ENCODE data around the gene CPTP. TPM values are rescaled to one million over a fixed set of nuclear protein-coding genes. Genes with fewer than 3 reads are reported as not detected.

CPTP gene
- total and polyA plus RNA-seq, 8 donors = 10.6 to 25.2 (median 15.0) TPM

DNA sequence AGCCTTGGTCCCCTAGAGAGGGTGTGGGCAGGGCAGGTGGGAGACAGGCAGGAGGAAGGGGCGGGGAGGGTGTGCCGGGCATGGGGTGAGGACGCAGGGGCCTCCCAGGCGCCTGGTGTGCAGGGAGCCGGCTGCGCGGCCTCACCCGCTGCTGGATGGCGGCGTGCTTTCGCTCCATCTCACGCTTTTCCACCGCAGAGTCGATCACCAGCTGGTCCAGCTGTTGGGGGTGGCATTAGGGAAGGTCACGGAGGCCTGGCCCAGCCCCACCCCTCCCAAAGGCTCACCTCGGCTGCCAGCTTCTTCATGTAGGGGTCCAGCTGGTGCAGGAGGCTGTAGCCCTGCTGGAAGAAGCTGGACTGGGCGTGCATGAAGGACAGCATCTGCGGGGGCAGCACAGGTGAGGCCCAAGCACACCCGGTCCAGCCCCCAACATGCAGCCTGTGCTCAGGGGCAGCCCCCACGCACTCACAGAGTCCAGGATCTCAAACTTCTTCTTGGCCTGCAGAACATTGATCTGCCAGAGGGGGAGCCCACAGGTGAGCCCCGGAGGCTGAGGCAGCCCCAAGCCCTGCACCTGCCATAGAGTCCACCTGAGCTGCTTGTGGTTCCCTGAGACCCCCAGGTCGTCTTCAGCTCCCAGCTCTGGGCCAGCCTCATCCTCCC lies 24.8 kb upstream of the CPTP start:
- intact Hi-C loops (cut with DNase I) = loop anchor here in 1 of 2 donors (10.0 kb wide), 1 partner anchor 175 kb away; no protein-coding TSS in a partner anchor
- TF ChIP-seq, protein P1, sequence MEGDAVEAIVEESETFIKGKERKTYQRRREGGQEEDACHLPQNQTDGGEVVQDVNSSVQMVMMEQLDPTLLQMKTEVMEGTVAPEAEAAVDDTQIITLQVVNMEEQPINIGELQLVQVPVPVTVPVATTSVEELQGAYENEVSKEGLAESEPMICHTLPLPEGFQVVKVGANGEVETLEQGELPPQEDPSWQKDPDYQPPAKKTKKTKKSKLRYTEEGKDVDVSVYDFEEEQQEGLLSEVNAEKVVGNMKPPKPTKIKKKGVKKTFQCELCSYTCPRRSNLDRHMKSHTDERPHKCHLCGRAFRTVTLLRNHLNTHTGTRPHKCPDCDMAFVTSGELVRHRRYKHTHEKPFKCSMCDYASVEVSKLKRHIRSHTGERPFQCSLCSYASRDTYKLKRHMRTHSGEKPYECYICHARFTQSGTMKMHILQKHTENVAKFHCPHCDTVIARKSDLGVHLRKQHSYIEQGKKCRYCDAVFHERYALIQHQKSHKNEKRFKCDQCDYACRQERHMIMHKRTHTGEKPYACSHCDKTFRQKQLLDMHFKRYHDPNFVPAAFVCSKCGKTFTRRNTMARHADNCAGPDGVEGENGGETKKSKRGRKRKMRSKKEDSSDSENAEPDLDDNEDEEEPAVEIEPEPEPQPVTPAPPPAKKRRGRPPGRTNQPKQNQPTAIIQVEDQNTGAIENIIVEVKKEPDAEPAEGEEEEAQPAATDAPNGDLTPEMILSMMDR (IDR thresholded peaks at IDR 0.05) = no peak
- no peak overlapping the region for H3K27ac ChIP-seq
- no peak overlapping the region for H3K4me3 ChIP-seq
- DNase-seq = no peak
- no peaks in the 10 kb centered on the region for H3K27me3 ChIP-seq
- H3K36me3 ChIP-seq = peaks cover 0 to 35% of the 10 kb centered on the region in 2 donors
- H3K4me1 ChIP-seq = peaks cover 7 to 11% of the 10 kb centered on the region in 2 donors
- H3K9me3 ChIP-seq = no peaks in the 10 kb centered on the region
- ATAC-seq = no peak

GRCh38 chr1:1300352-1300739 lies 24.3 kb upstream of the CPTP start:
- intact Hi-C loops (cut with DNase I) = no loop called here
- H3K27me3 ChIP-seq = no peaks in the 10 kb centered on the region
- peaks cover 0 to 30% of the 10 kb centered on the region in 2 donors for H3K36me3 ChIP-seq
- DNase-seq = no peak
- H3K9me3 ChIP-seq = no peaks in the 10 kb centered on the region
- H3K4me3 ChIP-seq = no peak overlapping the region
- H3K4me1 ChIP-seq = peaks cover 12 to 16% of the 10 kb centered on the region in 2 donors
- no peak for ATAC-seq
- H3K27ac ChIP-seq = no peak overlapping the region
- TF ChIP-seq, protein P1 (IDR thresholded peaks at IDR 0.05) = no peak

- no peak overlapping the region for H3K4me3 ChIP-seq
- no peaks in the 10 kb centered on the region for H3K9me3 ChIP-seq
- TF ChIP-seq, protein P1 (IDR thresholded peaks at IDR 0.05) = peak in 1 of 2 donors; percentile 35
- DNase-seq (no peak), ATAC-seq (no peak)
- peaks cover 28 to 33% of the 10 kb centered on the region in 2 donors for H3K4me1 ChIP-seq
- H3K27me3 ChIP-seq = no peaks in the 10 kb centered on the region
- H3K36me3 ChIP-seq = peaks cover 0 to 13% of the 10 kb centered on the region in 2 donors
- intact Hi-C loops (cut with DNase I) = no loop called here
- H3K27ac ChIP-seq = no peak overlapping the region
Measured at GRCh38 chr1:1302006-1302430, 22.6 kb upstream of the CPTP start.

GRCh38 chr1:1302951-1303509 lies 21.6 kb upstream of the CPTP start:
- ATAC-seq (no peak), DNase-seq (no peak)
- peaks cover 28 to 36% of the 10 kb centered on the region in 2 donors for H3K4me1 ChIP-seq
- TF ChIP-seq, protein P1 (IDR thresholded peaks at IDR 0.05) = no peak
- H3K4me3 ChIP-seq = no peak overlapping the region
- no peak overlapping the region for H3K27ac ChIP-seq
- H3K27me3 ChIP-seq = no peaks in the 10 kb centered on the region
- intact Hi-C loops (cut with DNase I) = no loop called here
- H3K36me3 ChIP-seq = peaks cover 0 to 8% of the 10 kb centered on the region in 2 donors
- no peaks in the 10 kb centered on the region for H3K9me3 ChIP-seq

DNA sequence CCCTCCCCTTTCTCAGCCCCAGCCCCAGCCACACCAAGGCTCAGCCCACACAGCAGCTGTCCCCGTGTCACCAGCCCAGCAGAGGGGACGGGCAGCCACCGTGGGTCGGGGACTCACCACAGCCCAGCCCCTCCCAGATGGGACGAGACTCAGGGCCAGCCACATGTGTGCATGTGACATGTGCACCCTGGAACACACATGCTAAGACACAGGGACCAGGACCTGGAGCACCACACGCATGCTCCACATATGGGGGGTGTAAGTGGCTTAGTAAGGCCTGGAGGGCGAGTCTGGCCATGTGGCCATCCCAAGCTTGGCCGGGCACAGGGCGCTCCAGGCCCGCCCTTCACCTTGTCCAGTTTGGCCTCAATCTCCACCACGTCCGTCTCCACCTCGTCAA lies 20.9 kb upstream of the CPTP start:
- H3K9me3 ChIP-seq = no peaks in the 10 kb centered on the region
- TF ChIP-seq, protein P1 (IDR thresholded peaks at IDR 0.05) = no peak
- peaks cover 0 to 4% of the 10 kb centered on the region in 2 donors for H3K36me3 ChIP-seq
- intact Hi-C loops (cut with DNase I) = no loop called here
- no peak overlapping the region for H3K27ac ChIP-seq
- DNase-seq (no peak), ATAC-seq (no peak)
- no peak overlapping the region for H3K4me3 ChIP-seq
- H3K27me3 ChIP-seq = no peaks in the 10 kb centered on the region
- H3K4me1 ChIP-seq = peaks cover 28 to 37% of the 10 kb centered on the region in 2 donors

All from left lung (tissue), 10 donors.